ENCODE data around the gene CYBA.

CYBA gene

GRCh38 chr16:88662843-88663606, 12.2 kb upstream of the CYBA start, which contains the start of gene MVD:
TSS of gene MVD (minus strand) at chr16:88663091. CDS start at chr16:88663080, 11 bp downstream.
- peak; percentile 94 for DNase-seq (ENCODE audit: low read depth in 2 of 2)

GRCh38 chr16:88662222-88662842, 11.5 kb upstream of the CYBA start:
- DNase-seq (ENCODE audit: low read depth in 2 of 2): no peak

GRCh38 chr16:88661468-88661867, 10.6 kb upstream of the CYBA start:
- no peak for DNase-seq (ENCODE audit: low read depth in 2 of 2)

GRCh38 chr16:88659160-88659559, 8.3 kb upstream of the CYBA start:
- no peak for DNase-seq (ENCODE audit: low read depth in 2 of 2)

- no peak for DNase-seq (ENCODE audit: low read depth in 2 of 2)
Measured at GRCh38 chr16:88658714-88659113, 7.9 kb upstream of the CYBA start.

GRCh38 chr16:88657371-88657770, 6.5 kb upstream of the CYBA start:
- no peak for DNase-seq (ENCODE audit: low read depth in 2 of 2)

- DNase-seq (ENCODE audit: low read depth in 2 of 2): no peak
Measured at GRCh38 chr16:88656291-88656980, 5.6 kb upstream of the CYBA start.

- no peak for DNase-seq (ENCODE audit: low read depth in 2 of 2)
Measured at GRCh38 chr16:88655733-88656281, 5.0 kb upstream of the CYBA start.

GRCh38 chr16:88655053-88655732, 4.3 kb upstream of the CYBA start:
- no peak for DNase-seq (ENCODE audit: low read depth in 2 of 2)

GRCh38 chr16:88654363-88655052, 3.7 kb upstream of the CYBA start:
- no peak for DNase-seq (ENCODE audit: low read depth in 2 of 2)

- DNase-seq (ENCODE audit: low read depth in 2 of 2): no peak
Measured at GRCh38 chr16:88653596-88654362, 2.9 kb upstream of the CYBA start.

GRCh38 chr16:88653101-88653500, 2.2 kb upstream of the CYBA start:
- DNase-seq (ENCODE audit: low read depth in 2 of 2): no peak

- DNase-seq (ENCODE audit: low read depth in 2 of 2): no peak
Measured at GRCh38 chr16:88652762-88653063, 1.9 kb upstream of the CYBA start.

- no peak for DNase-seq (ENCODE audit: low read depth in 2 of 2)
Measured at GRCh38 chr16:88651989-88652761, 1.3 kb upstream of the CYBA start.

- DNase-seq (ENCODE audit: low read depth in 2 of 2): peak; percentile 76
Measured at GRCh38 chr16:88651276-88651988, 579 bp upstream of the CYBA start.

GRCh38 chr16:88649924-88650748, 717 bp downstream of the CYBA start:
- DNase-seq (ENCODE audit: low read depth in 2 of 2): no peak

- DNase-seq (ENCODE audit: low read depth in 2 of 2): no peak
Measured at GRCh38 chr16:88649195-88649923, 1.5 kb downstream of the CYBA start.

Data from stimulated activated CD4-positive, alpha-beta T cell treated with anti-CD3 and anti-CD28 coated beads, Interleukin-15, amount 100 ng/mL, for 48 hours (primary cell).